ENCODE data around the gene C6orf136.
"Not testable (repeated sequence)": the region's sequence is repeated elsewhere in the genome, so short reads cannot be mapped to it uniquely, and the experiment has no call there.

C6orf136 gene

GRCh38 chr6:30615958-30616810, 30.7 kb upstream of the C6orf136 start:
- DNase-seq, result no peak

- peak; percentile 98 for DNase-seq
These were observed 29.9 kb upstream of the C6orf136 start, which contains the start of gene PPP1R10 for GRCh38 chr6:30616811-30617564. Gene PPP1R10 (minus strand): TSS chr6:30617243. CDS start chr6:30609944, 7,299 bp downstream.

GRCh38 chr6:30617565-30618269, 29.2 kb upstream of the C6orf136 start, which contains the start of gene MRPS18B:
Gene MRPS18B (plus strand): TSS chr6:30617840. CDS start chr6:30617866, 26 bp downstream.
- peak; percentile 91 for DNase-seq

GRCh38 chr6:30618270-30618797, 28.6 kb upstream of the C6orf136 start:
- no peak for DNase-seq

- DNase-seq, result no peak
These were observed 27.4 kb upstream of the C6orf136 start for GRCh38 chr6:30619561-30619960.

GRCh38 chr6:30625511-30625910, 21.4 kb upstream of the C6orf136 start:
- no peak for DNase-seq

DNA sequence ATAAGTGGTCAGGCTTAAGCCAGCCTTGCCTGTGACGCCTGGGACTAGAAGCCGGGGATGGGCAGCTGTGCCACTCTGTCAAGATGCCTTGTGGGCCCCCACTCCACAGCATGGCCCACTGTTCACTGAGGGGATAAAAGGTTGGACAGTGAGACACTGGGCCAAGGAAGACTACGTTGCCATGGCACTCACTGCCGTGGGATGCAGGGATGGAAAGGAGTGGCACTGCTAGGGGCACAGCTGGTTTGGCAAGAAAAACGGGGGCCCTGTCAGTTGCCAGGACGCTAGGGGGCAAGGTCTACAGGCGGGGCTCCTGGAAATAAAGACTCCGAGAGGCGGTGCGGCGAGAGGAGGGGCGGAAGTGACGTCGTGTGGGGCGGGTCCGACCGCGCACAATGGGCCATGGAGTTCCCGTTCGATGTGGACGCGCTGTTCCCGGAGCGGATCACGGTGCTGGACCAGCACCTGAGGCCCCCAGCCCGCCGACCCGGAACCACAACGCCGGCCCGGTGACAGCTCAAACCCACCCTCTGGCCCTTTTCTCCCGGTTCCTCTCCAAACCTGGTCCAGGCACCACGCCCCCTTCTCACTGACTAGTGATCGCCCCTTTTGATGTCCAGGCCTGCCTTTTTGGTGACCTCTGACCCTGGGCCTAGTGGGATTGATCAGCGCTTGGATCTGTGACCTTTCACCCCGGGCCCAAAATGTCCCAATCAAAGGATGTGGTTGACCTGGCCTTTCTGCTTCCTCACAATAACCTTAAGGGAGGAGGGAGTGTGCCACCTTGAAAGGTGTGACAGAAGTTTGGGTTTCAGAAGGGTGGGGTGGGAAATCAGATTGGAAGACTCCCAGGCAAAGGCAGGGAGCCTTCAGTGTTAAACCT, 20.2 kb upstream of the C6orf136 start, which contains the start of gene ATAT1:
ATAT1 (plus strand) TSS at position 391 of the 883 bp plus-strand sequence.
- peak; percentile 47 for DNase-seq

DNA sequence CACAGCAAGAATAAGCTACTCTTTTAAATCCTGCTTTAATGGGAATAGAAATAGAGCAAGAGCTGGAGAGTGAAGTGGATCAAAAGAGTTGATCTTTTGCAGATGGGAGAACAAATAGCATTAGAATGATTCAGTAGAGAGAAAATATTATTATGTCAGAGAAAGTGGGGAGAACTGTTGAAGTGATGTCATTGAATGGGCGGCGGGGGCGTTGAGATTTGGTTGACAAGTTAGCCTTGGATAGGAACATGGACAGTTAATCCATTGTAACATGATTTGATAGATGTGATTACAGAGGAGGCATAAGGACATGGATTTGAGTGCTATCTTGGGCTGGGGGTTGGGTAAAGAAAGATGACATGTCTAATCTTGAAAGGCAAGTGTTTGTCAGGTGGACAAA, 11.1 kb upstream of the C6orf136 start:
- no peak for DNase-seq

DNA sequence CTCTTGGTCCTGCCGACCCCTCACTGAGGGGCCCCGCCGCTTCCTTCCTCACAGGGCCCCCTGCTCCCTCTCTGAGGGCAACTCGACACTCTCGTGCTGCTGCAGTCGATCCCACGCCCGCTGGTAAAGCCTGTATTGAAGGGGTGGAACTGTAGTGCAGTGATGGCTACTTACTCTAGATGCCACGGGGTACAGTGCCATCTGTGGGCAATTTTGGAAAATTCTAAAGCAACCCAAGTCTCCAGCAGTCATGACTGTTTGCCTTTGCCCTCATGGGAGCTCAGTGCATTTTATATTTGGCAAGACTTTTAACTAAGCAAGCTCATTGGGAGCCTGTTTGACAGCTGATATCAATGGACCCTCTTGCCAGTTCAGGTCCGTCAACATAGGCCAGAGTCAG, 6.5 kb upstream of the C6orf136 start:
- DNase-seq, result no peak

- DNase-seq, result no peak
These were observed 5.9 kb upstream of the C6orf136 start for GRCh38 chr6:30641048-30641447.

DNA sequence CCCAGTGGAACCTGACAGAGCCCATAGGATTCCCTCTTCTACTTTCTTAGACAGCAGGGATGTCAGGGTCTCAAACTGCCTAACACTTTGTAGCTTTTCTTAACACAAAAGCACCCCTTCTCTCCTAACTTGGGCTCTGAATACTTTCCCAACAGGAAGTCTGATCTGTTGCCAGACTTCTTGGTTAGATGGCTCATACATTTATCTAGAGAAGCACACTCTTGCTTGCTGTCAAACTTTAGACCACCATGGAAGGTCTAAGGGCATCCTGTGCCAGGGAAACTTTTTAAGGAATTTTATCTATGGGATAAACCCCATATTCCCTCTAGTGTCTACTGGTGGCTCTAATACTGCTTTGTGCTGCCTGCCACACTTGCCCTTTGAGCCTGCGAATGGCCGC, 3.3 kb upstream of the C6orf136 start:
- no peak for DNase-seq

DNA sequence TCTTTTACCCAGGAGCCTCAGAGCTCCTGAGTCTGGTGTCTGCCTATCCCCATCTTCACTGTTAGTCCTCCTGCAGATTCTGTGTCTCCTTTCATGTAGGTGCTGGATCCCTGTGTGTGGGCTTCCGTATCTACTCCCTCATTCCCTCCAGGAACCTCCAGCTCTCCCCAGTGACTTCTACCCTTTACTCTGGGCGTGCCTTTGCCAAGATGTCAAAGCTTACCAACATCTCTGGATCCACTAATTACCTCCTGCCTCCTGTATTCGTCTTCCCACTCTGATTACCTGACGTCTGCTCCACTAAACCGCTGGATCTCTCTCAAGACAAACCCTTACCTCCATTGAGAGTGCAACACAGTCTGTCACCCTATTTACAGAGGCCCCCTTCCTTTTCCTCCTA, 2.2 kb upstream of the C6orf136 start:
- DNase-seq, result no peak

DNA sequence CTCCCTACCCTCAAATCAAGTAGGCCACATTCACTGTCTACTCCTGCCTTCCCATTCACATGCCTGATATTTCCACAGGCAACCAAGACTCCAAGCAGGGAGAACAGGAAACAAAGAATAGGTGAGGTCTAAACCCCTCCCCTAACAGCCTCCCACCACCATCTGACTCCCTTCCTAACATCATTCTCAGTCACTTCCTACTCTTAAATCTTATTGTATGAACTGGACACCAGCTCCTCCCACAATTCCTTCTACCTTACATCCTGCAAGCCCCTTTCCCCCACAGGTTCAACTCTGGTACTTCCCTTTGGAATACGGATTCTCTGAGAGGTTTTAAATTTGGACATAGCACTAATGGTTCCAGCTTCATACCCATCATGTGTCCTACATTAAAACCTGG, 944 bp upstream of the C6orf136 start:
- DNase-seq, result no peak

GRCh38 chr6:30647242-30648116, 546 bp downstream of the C6orf136 start:
- peak; percentile 68 for DNase-seq

DNA sequence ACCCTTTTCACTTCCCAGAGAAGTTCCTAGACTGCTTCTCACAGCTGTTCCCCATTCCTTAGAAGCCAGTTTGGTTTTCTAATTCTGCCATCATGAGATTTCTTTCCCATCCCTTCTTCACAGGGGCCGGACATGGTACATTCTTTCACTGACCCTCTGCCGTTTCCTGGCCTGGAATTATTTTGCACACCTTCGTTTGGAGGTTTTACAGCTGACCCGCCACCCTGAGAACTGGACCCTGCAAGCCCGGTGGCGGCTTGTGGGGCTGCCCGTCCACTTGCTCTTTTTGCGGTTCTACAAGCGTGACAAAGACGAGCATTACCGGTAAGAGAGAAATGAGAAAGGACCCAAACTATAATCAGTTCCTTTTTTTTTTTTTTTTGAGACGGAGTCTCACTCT, 4.2 kb downstream of the C6orf136 start:
- no peak for DNase-seq

DNA sequence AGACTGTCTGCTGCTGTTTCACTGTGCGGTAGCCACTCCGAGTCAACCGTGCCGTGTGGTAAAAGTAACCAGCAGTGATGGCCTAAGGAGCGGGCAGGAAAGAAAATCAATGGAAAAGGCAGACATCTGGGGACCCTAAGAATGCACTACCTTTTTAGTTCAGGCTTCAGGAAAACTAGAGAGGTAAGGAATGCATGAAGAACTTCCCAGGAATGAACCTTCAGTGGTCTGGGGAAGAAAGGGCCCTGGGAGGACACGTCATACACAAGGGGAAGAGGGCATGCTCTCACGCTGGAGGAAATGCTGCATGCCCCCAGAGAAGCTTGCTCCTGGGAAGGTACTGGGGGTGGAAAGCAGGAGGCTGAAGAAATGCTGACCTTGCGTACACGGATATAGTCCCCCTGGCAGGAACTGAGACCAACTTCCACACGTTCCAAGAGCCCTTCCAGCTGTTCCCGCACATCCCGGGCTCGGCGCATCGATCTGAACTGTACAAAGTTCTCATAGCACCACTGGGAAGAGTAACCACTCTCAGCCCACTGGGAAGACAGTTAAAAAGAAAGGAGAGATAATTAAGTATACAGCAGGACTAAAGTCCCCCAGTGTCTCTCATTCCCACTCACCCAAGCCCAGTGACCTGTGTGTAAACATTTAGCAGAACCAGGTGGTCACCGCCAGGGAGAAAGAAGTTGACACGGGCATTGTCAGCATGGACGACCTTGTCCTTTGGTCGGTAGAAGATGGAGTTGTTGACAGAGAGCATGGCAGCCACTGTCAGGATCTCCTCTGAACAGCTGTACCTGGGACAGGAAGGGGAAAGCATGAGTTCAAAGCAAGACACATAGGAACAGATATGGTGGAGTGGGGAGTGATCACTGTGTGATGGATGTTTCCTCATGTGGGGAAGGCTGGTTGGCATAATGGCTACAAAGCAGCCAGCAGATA, 8.1 kb downstream of the C6orf136 start:
- DNase-seq, result no peak

GRCh38 chr6:30655743-30656094, 8.8 kb downstream of the C6orf136 start:
- no peak for DNase-seq

DNA sequence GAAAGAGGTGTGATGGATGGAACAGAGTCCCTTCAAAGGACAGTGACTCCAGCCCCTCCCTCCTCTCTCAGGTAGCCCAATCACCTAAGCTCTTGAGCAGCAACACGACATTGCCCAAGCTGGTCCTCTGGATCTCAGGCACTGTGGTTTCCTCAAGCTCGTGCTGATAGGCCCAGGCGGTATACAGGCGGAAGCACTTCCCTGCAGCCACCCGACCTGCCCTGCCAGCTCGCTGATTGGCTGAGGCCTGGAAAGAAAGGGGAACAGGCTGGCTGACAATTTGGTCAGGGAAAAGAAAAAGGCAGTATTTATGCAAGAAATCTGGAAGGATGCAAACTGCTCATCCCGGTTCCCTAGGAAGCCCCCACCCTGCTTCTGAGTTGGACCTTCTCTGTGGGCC, 9.6 kb downstream of the C6orf136 start:
- DNase-seq, result no peak

GRCh38 chr6:30657454-30657853, 10.5 kb downstream of the C6orf136 start:
- DNase-seq, result no peak

GRCh38 chr6:30657922-30658321, 11.0 kb downstream of the C6orf136 start:
- not testable (repeated sequence) for DNase-seq
